ENCODE measurements around the gene BTNL8. TPM values are rescaled to one million over a fixed set of nuclear protein-coding genes. Genes with fewer than 3 reads are reported as not detected.
A peak's percentile ranks its signal among the peaks of the same experiment; 100 is the strongest.

BTNL8 gene
- total RNA-seq, 1 experiment from 2014 or later = not detected

DNA sequence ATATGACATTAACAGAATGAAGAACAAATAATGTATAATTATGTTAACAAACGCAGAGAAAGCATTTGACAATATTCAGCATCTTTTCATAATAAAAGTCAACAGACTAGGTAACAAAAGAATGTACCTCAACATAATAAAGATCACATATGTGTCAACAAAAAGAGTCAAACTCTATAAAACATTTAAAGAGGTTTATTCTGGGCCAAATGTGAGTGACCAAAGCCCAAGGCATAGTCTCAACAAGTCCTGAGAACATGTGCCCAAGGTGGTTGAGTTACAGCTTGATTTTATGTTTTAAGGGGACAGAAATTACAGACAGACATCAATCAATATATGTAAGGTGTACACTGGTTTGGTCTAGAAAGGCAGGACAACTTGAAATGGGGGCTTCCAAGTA, 19.4 kb downstream of the BTNL8 start:
- Histone ChIP-seq H3K9me3 (ENCODE audit: low read length) (peaks cover 18% of the 10 kb centered on the region; the same call in 1 of the 2 replicates), H3K4me2 (ENCODE audit: low read length) (no peak overlapping the region), H3K27me3 (ENCODE audit: low read length) (no peaks in the 10 kb centered on the region), H3K9me2 (replicated peaks; ENCODE audit: low read length) (no peaks in the 10 kb centered on the region), H3K4me3 (ENCODE audit: low read length) (no peak overlapping the region), H2AFZ (ENCODE audit: low read length) (no peak overlapping the region), H3F3A (ENCODE audit: low read length, unreplicated experiment) (no peaks in the 10 kb centered on the region), H3K36me3 (ENCODE audit: low read depth, low read length) (no peaks in the 10 kb centered on the region), H3K9ac (ENCODE audit: low read length) (no peak overlapping the region), H3K27ac (ENCODE audit: low read length) (no peak overlapping the region), H4K20me1 (ENCODE audit: low read length) (no peaks in the 10 kb centered on the region), H3K79me2 (ENCODE audit: low read length) (no peaks in the 10 kb centered on the region), H3K4me1 (ENCODE audit: insufficient read depth, low read length) (peaks cover 15% of the 10 kb centered on the region)
- intact Hi-C loops (cut with micrococcal nuclease) = no loop called here
- TF ChIP-seq EZH2 (IDR thresholded peaks at IDR 0.05; ENCODE audit: low read length, unreplicated experiment) = no peak
- TF ChIP-seq, protein P1, sequence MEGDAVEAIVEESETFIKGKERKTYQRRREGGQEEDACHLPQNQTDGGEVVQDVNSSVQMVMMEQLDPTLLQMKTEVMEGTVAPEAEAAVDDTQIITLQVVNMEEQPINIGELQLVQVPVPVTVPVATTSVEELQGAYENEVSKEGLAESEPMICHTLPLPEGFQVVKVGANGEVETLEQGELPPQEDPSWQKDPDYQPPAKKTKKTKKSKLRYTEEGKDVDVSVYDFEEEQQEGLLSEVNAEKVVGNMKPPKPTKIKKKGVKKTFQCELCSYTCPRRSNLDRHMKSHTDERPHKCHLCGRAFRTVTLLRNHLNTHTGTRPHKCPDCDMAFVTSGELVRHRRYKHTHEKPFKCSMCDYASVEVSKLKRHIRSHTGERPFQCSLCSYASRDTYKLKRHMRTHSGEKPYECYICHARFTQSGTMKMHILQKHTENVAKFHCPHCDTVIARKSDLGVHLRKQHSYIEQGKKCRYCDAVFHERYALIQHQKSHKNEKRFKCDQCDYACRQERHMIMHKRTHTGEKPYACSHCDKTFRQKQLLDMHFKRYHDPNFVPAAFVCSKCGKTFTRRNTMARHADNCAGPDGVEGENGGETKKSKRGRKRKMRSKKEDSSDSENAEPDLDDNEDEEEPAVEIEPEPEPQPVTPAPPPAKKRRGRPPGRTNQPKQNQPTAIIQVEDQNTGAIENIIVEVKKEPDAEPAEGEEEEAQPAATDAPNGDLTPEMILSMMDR (conservative IDR thresholded peaks at IDR 0.05; ENCODE audit: low read depth, low read length) = no peak
- TF ChIP-seq EZH2phosphoT487 (IDR thresholded peaks at IDR 0.05; ENCODE audit: borderline replicate concordance, low read length) = no peak
- DNase-seq = peak; percentile 46
- ATAC-seq = peak; percentile 68; the same call in 1 of the 2 replicates
- POLR2A ChIA-PET (ENCODE audit: unreplicated experiment) = no interaction called here
- CTCF ChIA-PET = no interaction called here
- no TSS peak for BruUV-seq (replicated peaks)

DNA sequence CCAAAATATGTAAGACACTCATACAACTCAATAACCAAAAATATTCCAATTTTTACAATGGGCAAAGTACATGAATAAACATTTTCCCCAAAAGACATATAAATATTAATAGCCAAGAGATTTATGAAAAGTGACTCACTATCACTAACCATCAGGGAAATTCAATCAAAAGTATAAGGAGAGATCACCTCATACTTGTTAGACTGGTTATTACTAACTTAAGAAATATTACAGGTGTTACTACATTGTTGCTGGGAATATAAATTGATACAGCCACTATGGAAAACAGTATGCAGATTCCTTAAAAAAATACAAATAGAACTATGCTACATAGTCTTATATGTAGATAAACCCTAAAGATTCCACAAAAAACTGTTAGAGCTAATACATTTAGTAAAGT, 21.8 kb downstream of the BTNL8 start:
- no peak overlapping the region for H3K4me3 ChIP-seq (ENCODE audit: low read length)
- no peaks in the 10 kb centered on the region for H3K36me3 ChIP-seq (ENCODE audit: low read depth, low read length)
- H3K79me2 ChIP-seq (ENCODE audit: low read length) = no peaks in the 10 kb centered on the region
- no peaks in the 10 kb centered on the region for H3K27me3 ChIP-seq (ENCODE audit: low read length)
- DNase-seq (peak; percentile 33), ATAC-seq (no peak)
- ChIA-PET CTCF (no interaction called here), POLR2A (ENCODE audit: unreplicated experiment) (no interaction called here)
- H2AFZ ChIP-seq (ENCODE audit: low read length) = no peak overlapping the region
- intact Hi-C loops (cut with micrococcal nuclease) = no loop called here
- peaks cover 24% of the 10 kb centered on the region for H3K9me3 ChIP-seq (ENCODE audit: low read length)
- BruUV-seq (replicated peaks) = no TSS peak
- H3K9ac ChIP-seq (ENCODE audit: low read length) = no peak overlapping the region
- TF ChIP-seq EZH2phosphoT487 (IDR thresholded peaks at IDR 0.05; ENCODE audit: borderline replicate concordance, low read length) = no peak
- TF ChIP-seq, protein P1 (conservative IDR thresholded peaks at IDR 0.05; ENCODE audit: low read depth, low read length) = no peak
- no peak for TF ChIP-seq EZH2 (IDR thresholded peaks at IDR 0.05; ENCODE audit: low read length, unreplicated experiment)
- no peaks in the 10 kb centered on the region for H3K9me2 ChIP-seq (replicated peaks; ENCODE audit: low read length)
- H3K4me2 ChIP-seq (ENCODE audit: low read length) = no peak overlapping the region
- no peaks in the 10 kb centered on the region for H4K20me1 ChIP-seq (ENCODE audit: low read length)
- no peak overlapping the region for H3K27ac ChIP-seq (ENCODE audit: low read length)
- H3F3A ChIP-seq (ENCODE audit: low read length, unreplicated experiment) = no peaks in the 10 kb centered on the region
- H3K4me1 ChIP-seq (ENCODE audit: insufficient read depth, low read length) = peaks cover 10% of the 10 kb centered on the region

DNA sequence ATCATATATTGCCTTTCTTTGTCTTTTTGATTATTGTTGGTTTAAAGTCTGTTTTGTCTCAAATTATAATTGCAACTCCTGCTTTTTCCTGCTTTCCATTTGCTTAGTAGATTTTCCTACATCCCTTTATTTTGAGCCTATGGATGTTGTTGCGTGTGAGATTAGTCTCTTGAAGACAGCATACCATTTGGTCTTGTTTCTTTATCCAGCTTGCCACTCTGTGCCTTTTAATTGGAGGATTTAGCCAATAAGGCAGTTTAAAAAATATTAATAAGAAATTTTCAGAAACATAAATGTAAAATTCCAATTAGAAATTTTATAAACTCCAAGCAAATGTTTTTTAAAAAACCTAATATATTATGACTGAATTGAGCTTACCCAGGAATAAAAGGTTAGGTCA, 24.0 kb downstream of the BTNL8 start:
- H3K4me1 ChIP-seq (ENCODE audit: insufficient read depth, low read length) = no peaks in the 10 kb centered on the region
- H3K9ac ChIP-seq (ENCODE audit: low read length) = no peak overlapping the region
- no peak for ATAC-seq
- no peak for DNase-seq
- H3K27ac ChIP-seq (ENCODE audit: low read length) = no peak overlapping the region
- no TSS peak for BruUV-seq (replicated peaks)
- H3K27me3 ChIP-seq (ENCODE audit: low read length) = no peaks in the 10 kb centered on the region
- intact Hi-C loops (cut with micrococcal nuclease) = no loop called here
- no peaks in the 10 kb centered on the region for H3F3A ChIP-seq (ENCODE audit: low read length, unreplicated experiment)
- TF ChIP-seq, protein P1 (conservative IDR thresholded peaks at IDR 0.05; ENCODE audit: low read depth, low read length) = no peak
- TF ChIP-seq EZH2phosphoT487 (IDR thresholded peaks at IDR 0.05; ENCODE audit: borderline replicate concordance, low read length) (no peak), EZH2 (IDR thresholded peaks at IDR 0.05; ENCODE audit: low read length, unreplicated experiment) (no peak)
- no peak overlapping the region for H2AFZ ChIP-seq (ENCODE audit: low read length)
- no peaks in the 10 kb centered on the region for H3K36me3 ChIP-seq (ENCODE audit: low read depth, low read length)
- H4K20me1 ChIP-seq (ENCODE audit: low read length) = no peaks in the 10 kb centered on the region
- no peak overlapping the region for H3K4me2 ChIP-seq (ENCODE audit: low read length)
- H3K9me2 ChIP-seq (replicated peaks; ENCODE audit: low read length) = no peaks in the 10 kb centered on the region
- H3K4me3 ChIP-seq (ENCODE audit: low read length) = no peak overlapping the region
- H3K9me3 ChIP-seq (ENCODE audit: low read length) = peaks cover 24% of the 10 kb centered on the region
- ChIA-PET CTCF (no interaction called here), POLR2A (ENCODE audit: unreplicated experiment) (no interaction called here)
- H3K79me2 ChIP-seq (ENCODE audit: low read length) = no peaks in the 10 kb centered on the region

Measured in PC-3 (cell line).